GM10266 (cell line): ENCODE data around the gene FKBP15.
"Not testable (repeated sequence)": the region's sequence is repeated elsewhere in the genome, so short reads cannot be mapped to it uniquely, and the experiment has no call there.

Source experiments
- DNase-seq: peaks from one replicate; pipeline ENCODE4 v3.0.0; 2012; ENCODE audit errors: extremely low spot score
- TF ChIP-seq, protein P1 (sequence below): IDR thresholded peaks from 2 replicates; pipeline ENCODE4 v1.5.1; 2012; ENCODE audit warnings: mild to moderate bottlenecking, low read depth; ENCODE audit not compliant: control insufficient read depth, insufficient read depth; ENCODE audit errors: missing control alignments

FKBP15 gene

DNA sequence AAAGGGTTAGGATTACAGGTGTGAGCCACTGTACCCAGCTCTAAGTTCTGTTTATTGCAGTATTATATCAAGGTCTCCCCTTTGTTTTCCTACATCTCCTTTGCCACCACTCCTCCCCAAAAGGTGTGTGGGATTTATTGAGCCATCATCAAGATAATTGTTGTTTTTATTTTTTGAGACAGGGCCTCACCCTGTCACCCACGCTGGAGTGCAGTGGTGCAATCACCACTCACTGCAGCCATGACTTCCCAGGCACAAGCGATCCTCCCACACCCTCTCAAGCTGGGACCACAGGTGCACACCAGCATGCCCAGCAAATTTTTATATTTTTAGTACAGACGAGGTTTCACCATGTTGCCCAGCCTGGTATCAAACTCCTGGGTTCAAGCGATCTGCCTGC is 24.8 kb upstream of the FKBP15 start:
- no peak for DNase-seq
- TF ChIP-seq, protein P1, sequence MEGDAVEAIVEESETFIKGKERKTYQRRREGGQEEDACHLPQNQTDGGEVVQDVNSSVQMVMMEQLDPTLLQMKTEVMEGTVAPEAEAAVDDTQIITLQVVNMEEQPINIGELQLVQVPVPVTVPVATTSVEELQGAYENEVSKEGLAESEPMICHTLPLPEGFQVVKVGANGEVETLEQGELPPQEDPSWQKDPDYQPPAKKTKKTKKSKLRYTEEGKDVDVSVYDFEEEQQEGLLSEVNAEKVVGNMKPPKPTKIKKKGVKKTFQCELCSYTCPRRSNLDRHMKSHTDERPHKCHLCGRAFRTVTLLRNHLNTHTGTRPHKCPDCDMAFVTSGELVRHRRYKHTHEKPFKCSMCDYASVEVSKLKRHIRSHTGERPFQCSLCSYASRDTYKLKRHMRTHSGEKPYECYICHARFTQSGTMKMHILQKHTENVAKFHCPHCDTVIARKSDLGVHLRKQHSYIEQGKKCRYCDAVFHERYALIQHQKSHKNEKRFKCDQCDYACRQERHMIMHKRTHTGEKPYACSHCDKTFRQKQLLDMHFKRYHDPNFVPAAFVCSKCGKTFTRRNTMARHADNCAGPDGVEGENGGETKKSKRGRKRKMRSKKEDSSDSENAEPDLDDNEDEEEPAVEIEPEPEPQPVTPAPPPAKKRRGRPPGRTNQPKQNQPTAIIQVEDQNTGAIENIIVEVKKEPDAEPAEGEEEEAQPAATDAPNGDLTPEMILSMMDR: no peak

DNA sequence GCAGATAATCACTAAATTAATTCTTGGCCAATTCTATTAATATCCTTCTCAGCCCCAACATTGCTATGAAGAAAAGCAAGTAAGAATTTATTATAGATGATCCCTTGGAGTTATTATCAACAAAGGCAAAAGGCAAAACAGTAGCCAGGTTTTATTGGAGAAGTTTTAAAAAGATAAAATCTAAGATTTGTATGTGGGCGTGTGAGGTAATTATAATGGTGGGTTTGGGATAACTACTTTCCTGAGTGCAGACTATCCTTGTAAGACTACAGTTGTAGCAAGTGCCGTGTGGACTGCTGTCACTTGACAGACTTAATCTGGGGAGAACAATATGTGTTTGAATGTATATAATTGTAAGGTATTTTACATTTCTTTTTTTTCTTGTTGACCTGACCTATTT is 23.5 kb upstream of the FKBP15 start:
- DNase-seq: no peak
- TF ChIP-seq, protein P1: no peak

DNA sequence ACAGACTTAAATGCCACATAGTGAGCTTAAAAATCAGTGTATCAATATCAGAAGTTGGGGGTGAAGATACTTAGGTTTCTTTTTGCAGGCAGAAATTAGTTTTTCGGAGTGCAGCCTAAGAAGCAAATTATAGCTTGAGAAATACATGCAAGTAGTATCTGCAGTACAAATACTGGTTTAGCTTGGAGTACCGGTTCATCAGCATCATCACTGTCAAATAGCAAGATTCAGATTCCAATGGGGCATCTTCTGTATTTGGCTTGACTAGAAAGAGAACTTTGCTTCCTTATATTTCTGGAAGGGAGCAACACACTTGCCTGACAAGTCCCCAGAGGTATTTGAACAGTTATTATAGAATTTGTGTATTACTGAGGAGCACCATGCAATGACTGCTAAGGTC is 20.1 kb upstream of the FKBP15 start:
- TF ChIP-seq, protein P1: no peak
- no peak for DNase-seq

GRCh38 chr9:113238859-113239232 is 17.8 kb upstream of the FKBP15 start:
- no peak for DNase-seq

DNA sequence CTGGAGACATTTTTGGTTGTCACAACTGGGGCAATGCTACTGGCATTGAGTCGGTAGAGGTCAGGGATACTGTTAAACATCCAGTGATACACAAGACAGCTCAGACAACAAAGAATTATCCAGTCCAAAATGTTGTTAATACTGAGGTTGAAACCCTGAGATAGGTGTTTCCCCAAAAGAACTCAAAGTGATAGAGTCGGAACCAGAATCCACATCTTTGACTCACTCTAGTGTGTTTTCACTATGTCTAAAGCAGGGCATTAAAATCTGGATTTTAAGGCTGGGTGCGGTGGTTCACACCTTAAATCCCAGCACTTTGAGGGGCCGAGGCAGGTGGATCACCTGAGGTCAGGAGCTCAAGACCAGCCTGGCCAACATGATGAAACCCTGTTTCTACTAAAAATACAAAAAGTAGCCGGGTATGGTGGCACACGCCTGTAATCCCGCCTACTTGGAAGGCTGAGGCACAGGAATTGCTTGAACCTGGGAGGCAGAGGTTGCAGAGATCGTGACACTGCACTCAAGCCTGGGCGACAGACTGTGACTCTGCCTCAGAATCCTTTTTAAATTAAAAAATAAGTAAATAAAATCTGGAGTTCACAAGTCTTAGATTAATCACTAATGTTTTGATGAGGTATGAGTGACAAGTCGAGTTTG is 17.3 kb upstream of the FKBP15 start:
- TF ChIP-seq, protein P1: no peak

More at GRCh38 chr9:113238859-113239232, 17.8 kb upstream of the FKBP15 start:
- TF ChIP-seq, protein P1: no peak

DNA sequence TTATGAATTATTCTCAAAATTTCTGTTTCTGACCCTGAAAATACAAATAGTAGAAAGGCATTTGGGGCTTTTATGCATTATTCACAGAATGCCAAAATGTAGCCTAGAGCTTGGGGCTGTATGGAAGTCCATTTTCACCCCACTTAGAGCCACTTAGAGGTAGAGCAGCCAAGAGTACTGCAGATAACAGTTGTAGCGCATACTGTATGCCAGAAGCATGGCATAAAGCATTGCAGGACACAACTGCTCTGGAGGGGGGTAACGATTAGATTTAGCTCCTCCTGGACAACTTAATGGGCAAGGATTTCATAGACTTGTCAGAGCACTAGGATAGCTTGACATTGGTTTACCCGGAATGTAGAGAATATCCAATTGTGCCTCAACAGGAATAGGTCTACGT is 15.9 kb upstream of the FKBP15 start:
- no peak for DNase-seq
- TF ChIP-seq, protein P1: no peak

More for the DNA sequence above, 17.3 kb upstream of the FKBP15 start:
- DNase-seq: no peak

GRCh38 chr9:113235701-113236255 is 14.7 kb upstream of the FKBP15 start:
- DNase-seq: not testable (repeated sequence)
